ENCODE measurements around the gene CHAD. TPM values are rescaled to one million over a fixed set of nuclear protein-coding genes. Genes with fewer than 3 reads are reported as not detected.

Gene CHAD
- total and polyA plus RNA-seq, 8 donors: 1.7 to 26.2 (median 6.4) TPM

GRCh38 chr17:50467855-50468303 is 801 bp downstream of the CHAD start:
- no peak for FAIRE-seq
- peak in 1 of 6 donors; percentile 25 for DNase-seq
- H3K27ac ChIP-seq: no peak overlapping the region
- no peaks in the 10 kb centered on the region for H3K9me3 ChIP-seq
- H3K4me3 ChIP-seq: no peak overlapping the region
- no peaks in the 10 kb centered on the region for H3K4me1 ChIP-seq
- TF ChIP-seq CTCF (IDR thresholded peaks at IDR 0.05): no peak
- WGBS, 2 donors: 78 to 79% methylated on average over 13 of the region's 13 CpGs
- H3K27me3 ChIP-seq: no peaks in the 10 kb centered on the region
- no peak for ATAC-seq
- intact Hi-C loops (cut with DNase I): no loop called here
- no peaks in the 10 kb centered on the region for H3K36me3 ChIP-seq

- WGBS, 2 donors: 90 to 95% methylated on average over 7 of the region's 7 CpGs
- Histone ChIP-seq H3K4me3 (no peak overlapping the region), H3K4me1 (no peaks in the 10 kb centered on the region), H3K36me3 (no peaks in the 10 kb centered on the region), H3K9me3 (no peaks in the 10 kb centered on the region), H3K27me3 (no peaks in the 10 kb centered on the region), H3K27ac (no peak overlapping the region)
- DNase-seq (peak in 2 of 6 donors; percentile 11 to 19), ATAC-seq (no peak), FAIRE-seq (no peak)
- no peak for TF ChIP-seq CTCF (IDR thresholded peaks at IDR 0.05)
- intact Hi-C loops (cut with DNase I): no loop called here
Measured at GRCh38 chr17:50467114-50467854, 1.4 kb downstream of the CHAD start.

- Histone ChIP-seq H3K27me3 (no peaks in the 10 kb centered on the region), H3K27ac (no peak overlapping the region), H3K4me1 (no peaks in the 10 kb centered on the region), H3K36me3 (no peaks in the 10 kb centered on the region), H3K9me3 (no peaks in the 10 kb centered on the region), H3K4me3 (no peak overlapping the region)
- ATAC-seq (peak in 1 of 4 donors; percentile 28), DNase-seq (peak in 1 of 6 donors; percentile 15), FAIRE-seq (no peak)
- intact Hi-C loops (cut with DNase I): no loop called here
- no peak for TF ChIP-seq CTCF (IDR thresholded peaks at IDR 0.05)
- 83 to 84% methylated on average over 9 of the region's 9 CpGs for WGBS, 2 donors
Measured at GRCh38 chr17:50466371-50467113, 2.1 kb downstream of the CHAD start.

- DNase-seq (peak in 1 of 6 donors; percentile 8), FAIRE-seq (no peak), ATAC-seq (no peak)
- H3K27me3 ChIP-seq: no peaks in the 10 kb centered on the region
- no peaks in the 10 kb centered on the region for H3K9me3 ChIP-seq
- no peaks in the 10 kb centered on the region for H3K36me3 ChIP-seq
- no peak overlapping the region for H3K27ac ChIP-seq
- WGBS, 2 donors: 94 to 97% methylated on average over 9 of the region's 9 CpGs
- no peaks in the 10 kb centered on the region for H3K4me1 ChIP-seq
- H3K4me3 ChIP-seq: no peak overlapping the region
- no peak for TF ChIP-seq CTCF (IDR thresholded peaks at IDR 0.05)
- intact Hi-C loops (cut with DNase I): no loop called here
Measured at GRCh38 chr17:50465635-50466034, 3.0 kb downstream of the CHAD start.
